Brain microvascular endothelial cell (primary cell): ENCODE data around the gene NOTO.
"Not testable (repeated sequence)": the region's sequence is repeated elsewhere in the genome, so short reads cannot be mapped to it uniquely, and the experiment has no call there.

Experiments used
- DNase-seq: peaks from one replicate; pipeline ENCODE4 v3.0.0-alpha.2; 2020
- H3K27ac ChIP-seq: fragments of 250-450 bp; sonication (Bioruptor Pico); 2 replicates; pipeline ENCODE4 v1.5.1; 2020; ENCODE audit warnings: mild to moderate bottlenecking, moderate library complexity
- H3K27me3 ChIP-seq: fragments of 250-450 bp; sonication (Bioruptor Pico); replicated peaks from 2 replicates; pipeline ENCODE4 v1.5.1; 2020; ENCODE audit warnings: mild to moderate bottlenecking
- H3K36me3 ChIP-seq: fragments of 250-450 bp; sonication (Bioruptor Pico); replicated peaks from 2 replicates; pipeline ENCODE4 v1.5.1; 2020; ENCODE audit warnings: mild to moderate bottlenecking
- H3K4me3 ChIP-seq: 2 replicates; pipeline ENCODE4 v1.5.1; 2011; ENCODE audit warnings: low read depth, mild to moderate bottlenecking, control low read depth, low read length, moderate library complexity
- in situ Hi-C: cut with HindIII; loops from 2 replicates; pipeline ENCODE4 v1.10.0; 2017; ENCODE audit warnings: low sequenced_read_pairs, low pct_ligation_motif_present
- TF ChIP-seq, protein P1 (sequence below): IDR thresholded peaks from 2 replicates; pipeline ENCODE4 v1.5.1; 2011; ENCODE audit warnings: low read depth, mild to moderate bottlenecking, moderate library complexity, low read length, control low read depth, inconsistent platforms; ENCODE audit errors: missing control alignments

The NOTO gene

DNA sequence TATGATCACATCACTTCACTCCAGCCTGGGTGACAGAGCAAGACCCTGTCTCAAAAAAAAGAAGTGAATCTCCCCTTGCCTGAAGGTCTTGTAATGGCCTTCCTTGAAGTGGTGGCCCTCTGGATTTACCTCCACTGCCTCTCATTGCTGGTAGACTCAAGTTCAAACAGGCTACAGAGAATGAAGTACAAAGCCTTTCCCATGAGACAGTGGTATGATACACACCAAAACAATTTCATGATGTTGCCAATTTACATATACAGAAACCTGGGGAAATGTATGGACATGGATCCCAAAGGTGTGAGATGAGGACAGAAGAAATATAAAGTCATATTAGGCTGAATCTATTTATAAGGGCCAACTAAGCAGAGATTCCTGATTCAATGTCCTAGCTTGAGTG lies 4.8 kb upstream of the NOTO start:
- H3K36me3 ChIP-seq = no peaks in the 10 kb centered on the region
- DNase-seq = no peak
- TF ChIP-seq, protein P1, sequence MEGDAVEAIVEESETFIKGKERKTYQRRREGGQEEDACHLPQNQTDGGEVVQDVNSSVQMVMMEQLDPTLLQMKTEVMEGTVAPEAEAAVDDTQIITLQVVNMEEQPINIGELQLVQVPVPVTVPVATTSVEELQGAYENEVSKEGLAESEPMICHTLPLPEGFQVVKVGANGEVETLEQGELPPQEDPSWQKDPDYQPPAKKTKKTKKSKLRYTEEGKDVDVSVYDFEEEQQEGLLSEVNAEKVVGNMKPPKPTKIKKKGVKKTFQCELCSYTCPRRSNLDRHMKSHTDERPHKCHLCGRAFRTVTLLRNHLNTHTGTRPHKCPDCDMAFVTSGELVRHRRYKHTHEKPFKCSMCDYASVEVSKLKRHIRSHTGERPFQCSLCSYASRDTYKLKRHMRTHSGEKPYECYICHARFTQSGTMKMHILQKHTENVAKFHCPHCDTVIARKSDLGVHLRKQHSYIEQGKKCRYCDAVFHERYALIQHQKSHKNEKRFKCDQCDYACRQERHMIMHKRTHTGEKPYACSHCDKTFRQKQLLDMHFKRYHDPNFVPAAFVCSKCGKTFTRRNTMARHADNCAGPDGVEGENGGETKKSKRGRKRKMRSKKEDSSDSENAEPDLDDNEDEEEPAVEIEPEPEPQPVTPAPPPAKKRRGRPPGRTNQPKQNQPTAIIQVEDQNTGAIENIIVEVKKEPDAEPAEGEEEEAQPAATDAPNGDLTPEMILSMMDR = no peak
- no peak overlapping the region for H3K4me3 ChIP-seq
- in situ Hi-C loops = no loop called here
- H3K27ac ChIP-seq = no peak overlapping the region
- peaks cover 28% of the 10 kb centered on the region for H3K27me3 ChIP-seq

DNA sequence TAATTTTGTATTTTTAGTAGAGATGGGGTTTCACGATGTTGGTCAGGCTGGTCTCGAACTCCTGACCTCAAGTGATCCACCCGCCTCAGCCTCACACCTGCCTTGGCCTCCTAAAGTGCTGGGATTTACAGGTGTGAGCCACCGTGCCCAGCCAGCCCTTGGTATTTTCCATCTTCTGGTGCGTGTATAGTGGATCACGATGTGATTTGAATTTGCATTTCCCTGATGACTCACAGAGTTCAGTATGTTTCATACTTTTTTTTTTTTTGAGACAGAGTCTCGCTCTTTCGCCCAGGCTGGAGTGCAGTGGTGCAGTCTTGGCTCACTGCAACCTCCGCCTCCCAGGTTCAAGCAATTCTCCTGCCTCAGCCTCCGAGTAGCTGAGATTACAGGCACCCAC lies 2.1 kb upstream of the NOTO start:
- H3K36me3 ChIP-seq, in situ Hi-C loops, H3K27ac ChIP-seq, H3K4me3 ChIP-seq: not testable (repeated sequence)
- DNase-seq = peak; percentile 12
- H3K27me3 ChIP-seq = peaks cover 50% of the 10 kb centered on the region

DNA sequence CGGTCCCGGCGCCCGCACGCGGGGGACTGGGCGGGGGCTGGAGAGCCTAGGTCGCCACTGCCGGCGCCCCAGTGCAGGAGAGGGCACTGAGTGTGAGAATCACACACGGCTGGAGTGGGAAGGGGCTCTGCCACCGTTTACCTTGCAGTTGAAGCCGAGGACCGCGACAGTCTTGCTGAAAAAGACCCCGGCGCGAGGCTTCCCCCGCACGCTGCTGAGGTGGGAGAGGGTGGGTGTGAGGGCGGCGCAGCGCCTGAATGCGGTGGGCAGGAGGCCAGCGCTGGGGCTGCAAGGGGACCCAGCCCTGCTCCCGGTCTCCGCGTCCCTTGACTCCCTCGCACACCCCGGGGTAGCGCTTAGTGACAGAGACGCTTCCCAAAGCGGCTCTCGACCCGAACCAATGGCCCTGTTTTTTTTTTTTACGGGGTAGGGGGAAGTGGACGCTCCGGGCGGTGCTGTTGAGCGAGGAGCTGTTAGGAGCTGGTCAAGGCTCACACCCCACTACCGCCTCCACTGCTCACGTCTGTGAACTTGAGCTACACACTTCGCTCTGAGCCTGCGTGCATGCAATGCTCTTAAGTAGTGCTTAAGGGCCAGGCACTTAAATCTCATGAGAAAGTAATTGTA lies 794 bp downstream of the NOTO start:
- no peak for DNase-seq
- H3K4me3 ChIP-seq = no peak overlapping the region
- in situ Hi-C loops = no loop called here
- TF ChIP-seq, protein P1 = no peak
- no peaks in the 10 kb centered on the region for H3K36me3 ChIP-seq
- no peak overlapping the region for H3K27ac ChIP-seq
- H3K27me3 ChIP-seq = peaks cover 44% of the 10 kb centered on the region

DNA sequence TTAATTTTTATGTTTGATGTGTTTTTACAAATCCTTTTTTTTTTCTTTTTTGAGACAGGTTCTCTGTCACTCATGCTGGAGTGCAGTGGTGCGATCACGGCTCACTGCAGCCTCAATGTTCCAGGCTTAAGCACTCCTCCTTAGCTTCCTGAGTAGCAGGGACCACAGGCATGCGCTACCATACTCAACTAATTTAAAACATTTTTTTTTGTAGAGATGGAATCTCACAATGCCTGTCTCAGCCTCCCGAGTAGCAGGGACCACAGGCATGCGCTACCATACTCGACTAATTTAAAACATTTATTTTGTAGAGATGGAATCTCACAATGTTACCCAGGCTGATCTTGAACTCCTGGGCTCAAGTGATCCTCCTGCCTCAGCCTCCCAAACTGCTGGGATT lies 3.2 kb downstream of the NOTO start:
- no peaks in the 10 kb centered on the region for H3K36me3 ChIP-seq
- no peak overlapping the region for H3K27ac ChIP-seq
- TF ChIP-seq, protein P1 = no peak
- in situ Hi-C loops = no loop called here
- H3K4me3 ChIP-seq = no peak overlapping the region
- DNase-seq = no peak
- peaks cover 37% of the 10 kb centered on the region for H3K27me3 ChIP-seq

DNA sequence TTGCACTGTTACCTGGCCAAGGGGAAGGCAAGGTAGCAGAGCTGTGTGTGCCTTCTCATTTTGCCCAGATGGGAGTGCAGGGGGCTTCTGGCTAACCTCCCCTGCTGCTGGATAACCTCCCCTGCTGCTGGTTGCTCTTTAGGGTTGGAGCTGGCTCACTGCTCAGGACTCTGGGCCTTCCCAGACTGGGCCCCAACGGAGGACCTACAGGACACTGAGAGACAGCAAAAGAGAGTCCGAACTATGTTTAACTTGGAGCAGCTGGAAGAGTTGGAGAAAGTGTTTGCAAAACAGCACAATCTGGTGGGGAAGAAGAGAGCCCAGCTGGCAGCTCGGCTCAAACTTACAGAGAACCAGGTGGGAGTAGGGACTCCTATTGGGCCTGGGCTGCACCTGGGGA lies 5.9 kb downstream of the NOTO start:
- TF ChIP-seq, protein P1 = no peak
- no peak overlapping the region for H3K4me3 ChIP-seq
- no peak overlapping the region for H3K27ac ChIP-seq
- peaks cover 15% of the 10 kb centered on the region for H3K27me3 ChIP-seq
- H3K36me3 ChIP-seq = no peaks in the 10 kb centered on the region
- DNase-seq = no peak
- in situ Hi-C loops = no loop called here

DNA sequence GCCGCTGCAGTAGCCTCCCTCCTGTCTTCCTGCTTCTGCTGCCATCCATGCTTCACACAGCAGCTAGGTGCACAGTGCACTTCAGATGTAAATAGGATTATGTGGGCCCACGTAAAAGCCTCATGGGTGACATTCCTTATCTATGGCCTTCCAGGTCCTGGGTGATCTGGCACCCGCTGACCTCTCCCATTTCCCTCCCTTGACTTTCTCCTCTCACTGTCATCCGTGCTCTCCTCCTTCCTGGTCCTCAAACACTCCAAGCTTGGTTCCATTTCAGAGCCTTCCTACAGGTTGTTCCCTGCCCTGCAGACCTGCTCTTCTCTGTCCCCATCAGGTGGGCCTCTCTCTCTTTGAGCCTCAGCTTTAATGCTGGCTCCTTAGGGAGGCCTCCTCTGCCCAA lies 7.6 kb downstream of the NOTO start:
- TF ChIP-seq, protein P1 = no peak
- no peak overlapping the region for H3K4me3 ChIP-seq
- H3K27me3 ChIP-seq = peaks cover 1% of the 10 kb centered on the region
- H3K36me3 ChIP-seq = no peaks in the 10 kb centered on the region
- no peak overlapping the region for H3K27ac ChIP-seq
- in situ Hi-C loops = no loop called here
- no peak for DNase-seq
